Testis (tissue), 2 donors: Measurements from ENCODE around the gene PHYHIPL.

Experiments
- CTCF ChIP-seq, 3 experiments: fragments of 450-650 bp in 2 of 3; fragments of 200-600 bp in 1 of 3; sonication (generic) in 1 of 3; IDR thresholded peaks; one replicate each; pipeline ENCODE4 v1.5.1; 2016 to 2019; ENCODE audit warnings: antibody characterized with exemption in 3 of 3, mild to moderate bottlenecking in 2 of 3, moderate library complexity in 1 of 3
- POLR2A ChIP-seq: fragments of 450-650 bp; IDR thresholded peaks from one replicate; pipeline ENCODE4 v1.6.1; 2017; ENCODE audit warnings: antibody characterized with exemption, mild to moderate bottlenecking, moderate library complexity

- TF ChIP-seq CTCF (IDR thresholded peaks at IDR 0.05), result no peak
- no peak for TF ChIP-seq POLR2A
These were observed at the start of gene PHYHIPL for GRCh38 chr10:59176241-59177030.
